Non-pigmented ciliary epithelial cell (primary cell): ENCODE results near the gene ZKSCAN5.
A peak's percentile ranks its signal among the peaks of the same experiment; 100 is the strongest.
"Not testable (repeated sequence)": the region's sequence is repeated elsewhere in the genome, so short reads cannot be mapped to it uniquely, and the experiment has no call there.

Experiments
- DNase-seq: peaks from one replicate; pipeline ENCODE4 v3.0.0-alpha.2; 2010; ENCODE audit warnings: low read depth

Gene ZKSCAN5

GRCh38 chr7:99551767-99552463 is 47.5 kb downstream of the ZKSCAN5 start, which contains the start of gene FAM200A:
FAM200A (minus strand) TSS chr7:99552114; CDS start chr7:99548407, 3,707 bp downstream.
- DNase-seq, result peak; percentile 67

- no peak for DNase-seq
Measured at GRCh38 chr7:99553039-99553438, 48.6 kb downstream of the ZKSCAN5 start.

- no peak for DNase-seq
Measured at GRCh38 chr7:99554939-99555338, 50.5 kb downstream of the ZKSCAN5 start.

- no peak for DNase-seq
Measured at GRCh38 chr7:99557196-99557607, 52.7 kb downstream of the ZKSCAN5 start.

- DNase-seq, result no peak
Measured at GRCh38 chr7:99557940-99558305, 53.5 kb downstream of the ZKSCAN5 start.

GRCh38 chr7:99558306-99559174 is 54.1 kb downstream of the ZKSCAN5 start, which contains the start of gene ZNF655:
ZNF655 (plus strand) TSS chr7:99558642; CDS start chr7:99560560, 1,918 bp downstream.
- DNase-seq, result no peak

GRCh38 chr7:99559175-99559915 is 54.9 kb downstream of the ZKSCAN5 start:
- DNase-seq, result no peak

- no peak for DNase-seq
Measured at GRCh38 chr7:99560834-99561736, 56.6 kb downstream of the ZKSCAN5 start.

GRCh38 chr7:99561737-99562051 is 57.2 kb downstream of the ZKSCAN5 start:
- no peak for DNase-seq

- DNase-seq, result no peak
Measured at GRCh38 chr7:99562114-99562784, 57.8 kb downstream of the ZKSCAN5 start.

- DNase-seq, result peak; percentile 100
Measured at GRCh38 chr7:99562832-99563231, 58.4 kb downstream of the ZKSCAN5 start.

GRCh38 chr7:99563650-99564049 is 59.2 kb downstream of the ZKSCAN5 start:
- peak; percentile 63 for DNase-seq

GRCh38 chr7:99568770-99569169 is 64.3 kb downstream of the ZKSCAN5 start:
- not testable (repeated sequence) for DNase-seq

GRCh38 chr7:99571768-99572167 is 67.3 kb downstream of the ZKSCAN5 start:
- no peak for DNase-seq

- no peak for DNase-seq
Measured at GRCh38 chr7:99573257-99573656, 68.8 kb downstream of the ZKSCAN5 start.

- DNase-seq, result no peak
Measured at GRCh38 chr7:99576251-99576650, 71.8 kb downstream of the ZKSCAN5 start.

- DNase-seq, result no peak
Measured at GRCh38 chr7:99579281-99579955, 75.0 kb downstream of the ZKSCAN5 start.

- DNase-seq, result no peak
Measured at GRCh38 chr7:99579956-99580777, 75.7 kb downstream of the ZKSCAN5 start.

GRCh38 chr7:99580778-99581332 is 76.4 kb downstream of the ZKSCAN5 start:
- DNase-seq, result not testable (repeated sequence)
